NCI-H2227 (cell line): Measurements from ENCODE around the gene USP7.
A peak's percentile ranks its signal among the peaks of the same experiment; 100 is the strongest.
"Not testable (repeated sequence)": the region's sequence is repeated elsewhere in the genome, so short reads cannot be mapped to it uniquely, and the experiment has no call there.

Source experiments
- DNase-seq: peaks from one replicate; lab custom pipeline; 2025; ENCODE audit not compliant: unreplicated experiment; lab: John Stamatoyannopoulos, UW

Gene USP7

DNA sequence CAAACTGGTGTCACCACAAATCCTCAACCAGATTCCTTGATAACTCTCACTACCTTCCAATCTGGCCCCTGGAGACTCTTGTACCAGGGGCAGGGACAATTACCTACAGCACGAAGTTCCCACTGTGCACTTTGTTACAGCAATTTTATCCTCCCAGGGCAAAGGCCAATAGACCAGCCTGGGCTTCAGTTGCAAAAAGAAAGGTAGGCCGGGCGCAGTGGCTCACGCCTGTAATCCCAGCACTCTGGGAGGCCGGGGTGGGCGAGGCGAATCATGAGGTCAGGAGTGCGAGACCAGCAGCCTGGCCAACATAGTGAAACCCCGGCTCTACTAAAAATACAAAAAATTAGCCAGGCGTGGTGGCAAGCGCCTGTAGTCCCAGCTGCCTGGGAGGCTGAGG, 36.9 kb downstream of the USP7 start:
- no peak for DNase-seq

DNA sequence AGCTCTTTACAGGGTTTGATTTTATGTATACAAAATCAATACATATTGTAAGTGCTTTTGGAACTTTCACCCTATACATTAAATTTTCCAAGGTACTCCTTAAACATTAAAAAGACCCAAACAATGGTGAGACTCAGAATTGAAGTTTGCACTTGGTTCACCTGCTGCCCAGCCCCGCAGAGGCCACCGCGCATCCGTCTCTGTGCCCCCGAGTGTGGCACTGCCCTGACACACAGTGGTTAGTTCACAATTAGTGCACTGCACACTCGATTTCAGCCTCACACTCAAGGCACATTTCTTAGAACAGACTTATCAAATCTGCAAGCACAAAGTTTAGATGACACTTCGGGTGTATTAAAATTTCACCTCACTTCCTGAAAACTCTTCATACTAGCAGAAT, 38.3 kb downstream of the USP7 start:
- DNase-seq = no peak

DNA sequence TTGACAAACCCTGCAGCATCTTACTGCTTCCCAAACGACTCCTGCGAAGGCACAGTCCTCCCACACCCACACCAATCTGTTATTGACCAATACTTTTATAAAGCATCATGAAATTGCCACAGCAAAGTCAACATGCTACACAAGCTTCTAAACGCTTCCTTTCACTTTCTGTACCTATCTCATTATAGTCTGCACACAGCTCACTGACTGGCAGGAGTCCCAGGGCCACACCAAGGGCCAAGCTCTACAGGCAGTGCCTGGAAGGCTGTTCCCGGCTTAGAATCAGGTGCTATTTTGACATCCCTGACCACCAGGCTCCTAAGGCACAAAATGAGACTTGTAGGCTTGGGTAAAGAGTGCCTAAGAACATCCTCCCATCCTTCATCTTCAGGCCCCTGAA, 39.5 kb downstream of the USP7 start:
- DNase-seq = no peak

DNA sequence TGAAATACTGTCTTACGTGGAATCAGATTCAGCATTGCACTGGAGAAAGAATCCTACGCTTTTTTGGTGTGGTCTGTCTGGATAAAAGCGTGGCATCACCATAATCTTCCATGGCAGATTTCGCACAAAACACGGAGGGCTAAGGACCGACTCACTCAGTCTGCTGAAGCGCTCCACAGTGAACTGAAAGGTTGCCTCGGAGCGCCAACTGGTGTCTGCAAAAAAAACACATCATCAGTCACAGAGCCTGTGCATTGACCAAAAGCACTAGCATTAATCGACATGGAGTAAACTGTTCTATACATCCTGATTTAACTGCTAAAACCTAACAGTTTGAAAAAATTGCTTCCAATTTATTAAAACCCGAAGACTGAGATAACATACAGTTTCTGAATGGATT, 40.5 kb downstream of the USP7 start:
- no peak for DNase-seq

DNA sequence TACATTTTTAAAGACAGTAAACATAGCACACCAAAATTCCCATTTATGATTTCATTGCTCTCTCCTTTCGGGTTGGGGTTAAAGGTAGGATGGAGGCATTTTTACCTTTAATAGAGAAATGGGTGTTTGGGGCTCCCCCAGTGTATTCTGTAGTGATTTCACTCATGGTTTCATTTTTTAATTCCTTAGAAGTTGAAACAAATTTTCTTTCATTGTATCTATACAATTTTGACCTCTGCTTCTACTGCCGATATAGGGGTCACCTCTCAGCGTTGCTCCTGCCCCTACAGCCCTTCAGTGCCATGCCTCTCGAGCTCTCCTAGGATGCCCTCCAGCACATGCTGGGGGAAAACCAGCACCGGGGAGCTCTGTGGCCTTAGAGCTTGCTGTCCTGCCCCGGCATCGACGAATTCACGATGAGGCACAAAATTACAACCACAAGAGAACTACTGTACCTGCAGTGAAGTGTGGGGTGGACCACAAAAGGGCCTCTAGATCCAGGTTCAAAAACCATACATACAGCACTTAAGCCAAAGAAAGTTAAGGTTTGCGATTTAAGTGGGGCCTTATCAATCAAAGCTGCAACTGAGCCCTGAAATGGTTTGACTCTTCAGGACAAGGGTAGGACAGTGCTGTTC, 42.2 kb downstream of the USP7 start:
- DNase-seq = no peak

DNA sequence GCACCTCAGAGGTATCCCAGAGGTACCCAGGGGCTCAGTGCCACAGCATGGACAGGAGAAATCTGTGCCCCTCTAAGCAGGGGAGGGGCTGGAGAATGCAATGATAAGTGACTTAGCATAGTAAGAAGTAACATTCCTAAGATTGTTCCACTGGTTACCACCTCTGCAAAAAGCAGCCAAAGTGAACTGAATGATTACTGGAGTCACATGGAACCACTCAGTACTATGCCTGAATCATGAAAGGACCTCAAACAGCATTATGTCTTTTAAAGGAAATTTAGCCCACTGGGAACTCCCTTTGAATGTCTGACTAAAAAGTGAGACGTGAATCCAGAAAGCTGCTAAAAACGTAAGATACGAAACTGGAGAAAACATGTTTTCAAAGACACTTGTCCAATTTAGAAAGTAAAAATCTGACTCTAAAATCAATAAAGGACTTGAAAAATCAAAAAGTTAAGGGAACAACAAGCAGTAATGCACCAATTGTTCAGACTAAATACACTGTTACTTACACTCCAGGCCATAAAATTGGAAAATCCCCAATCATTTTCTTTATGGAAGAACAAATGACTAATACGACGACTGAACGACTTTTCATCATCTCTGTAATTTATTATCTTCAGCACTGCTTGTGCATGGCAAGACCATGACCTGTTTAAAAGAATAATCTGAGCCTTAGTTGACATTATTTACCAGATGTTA, 42.9 kb downstream of the USP7 start:
- no peak for DNase-seq

DNA sequence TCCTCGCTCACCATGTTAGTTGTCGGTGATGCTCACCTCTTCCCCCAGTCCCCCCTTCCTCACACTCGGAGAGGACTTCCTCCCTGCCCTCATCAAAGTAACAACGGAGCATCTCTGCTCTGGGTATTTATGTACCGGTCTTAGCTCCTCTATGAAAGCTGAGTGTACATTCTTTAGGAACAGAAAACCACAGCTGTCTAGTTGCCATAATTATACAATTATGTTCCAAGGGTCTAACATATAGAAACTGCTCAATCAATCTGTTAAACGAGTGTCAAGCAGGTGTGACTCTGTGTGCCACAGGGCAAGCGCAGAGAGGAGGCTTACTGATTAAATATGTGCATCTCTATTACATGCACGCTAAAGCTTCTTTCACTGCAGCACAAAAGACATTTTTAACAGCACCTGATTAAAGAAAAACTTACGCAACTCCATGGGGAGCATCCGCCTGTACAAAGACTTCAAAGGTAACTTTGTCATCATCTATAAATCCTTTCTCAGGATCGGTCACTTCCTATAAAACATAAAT, 43.7 kb downstream of the USP7 start:
- no peak for DNase-seq

DNA sequence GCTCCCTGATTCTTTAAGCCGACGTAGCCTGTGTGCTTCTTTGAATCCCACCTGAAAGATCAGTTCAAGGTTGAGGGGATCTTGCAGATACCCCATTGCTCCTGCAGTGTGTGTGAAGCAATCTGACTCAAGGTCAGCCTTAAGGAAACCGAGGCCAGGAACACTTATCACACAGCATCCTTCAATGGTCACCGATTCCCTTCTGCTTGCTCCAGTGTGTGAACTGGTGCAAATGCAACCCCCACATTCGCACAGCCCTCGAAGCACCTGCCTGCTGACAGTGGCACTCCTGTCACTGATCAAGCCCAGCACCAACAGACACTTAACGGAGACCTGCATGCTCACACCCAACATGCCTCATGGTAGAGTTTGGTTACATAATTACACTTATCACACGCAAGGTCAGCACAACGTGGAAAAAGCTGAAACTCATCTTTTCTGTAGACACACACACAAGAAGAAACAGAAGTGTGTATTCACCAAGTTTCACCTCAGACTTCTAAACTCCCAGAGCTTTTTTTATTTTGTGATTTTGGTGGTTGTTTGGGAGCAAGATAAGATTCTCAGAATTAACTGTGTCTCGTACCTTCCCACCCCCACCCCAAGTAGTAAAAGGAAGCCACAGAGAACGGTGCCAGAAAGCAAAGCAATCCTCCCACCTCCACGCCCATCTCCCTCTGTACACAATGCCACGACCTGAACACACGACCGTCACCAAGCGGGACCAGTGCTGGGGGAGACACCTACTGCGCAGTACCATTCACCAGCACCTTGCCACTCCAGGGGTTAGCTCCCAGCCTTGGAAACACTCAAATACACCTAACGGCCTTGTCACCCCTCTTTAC, 44.4 kb downstream of the USP7 start:
- no peak for DNase-seq

DNA sequence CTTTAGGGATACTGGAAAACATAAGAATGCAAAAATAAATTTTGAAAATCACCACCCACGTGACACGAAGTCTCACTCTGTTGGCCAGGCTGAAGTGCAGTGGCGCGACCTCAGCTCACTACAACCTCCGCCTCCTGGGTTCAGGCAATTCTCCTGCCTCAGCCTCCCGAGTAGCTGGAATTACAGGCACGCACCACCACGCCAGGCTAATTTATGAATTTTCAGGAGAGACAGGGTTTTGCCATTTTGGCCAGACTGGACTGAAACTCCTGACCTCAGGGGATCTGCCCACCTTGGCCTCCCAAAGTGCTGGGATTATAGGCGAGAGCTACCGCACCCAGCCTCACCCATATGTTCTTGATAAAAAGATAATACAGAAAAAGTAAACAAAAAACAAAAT, 46.4 kb downstream of the USP7 start:
- DNase-seq = not testable (repeated sequence)

DNA sequence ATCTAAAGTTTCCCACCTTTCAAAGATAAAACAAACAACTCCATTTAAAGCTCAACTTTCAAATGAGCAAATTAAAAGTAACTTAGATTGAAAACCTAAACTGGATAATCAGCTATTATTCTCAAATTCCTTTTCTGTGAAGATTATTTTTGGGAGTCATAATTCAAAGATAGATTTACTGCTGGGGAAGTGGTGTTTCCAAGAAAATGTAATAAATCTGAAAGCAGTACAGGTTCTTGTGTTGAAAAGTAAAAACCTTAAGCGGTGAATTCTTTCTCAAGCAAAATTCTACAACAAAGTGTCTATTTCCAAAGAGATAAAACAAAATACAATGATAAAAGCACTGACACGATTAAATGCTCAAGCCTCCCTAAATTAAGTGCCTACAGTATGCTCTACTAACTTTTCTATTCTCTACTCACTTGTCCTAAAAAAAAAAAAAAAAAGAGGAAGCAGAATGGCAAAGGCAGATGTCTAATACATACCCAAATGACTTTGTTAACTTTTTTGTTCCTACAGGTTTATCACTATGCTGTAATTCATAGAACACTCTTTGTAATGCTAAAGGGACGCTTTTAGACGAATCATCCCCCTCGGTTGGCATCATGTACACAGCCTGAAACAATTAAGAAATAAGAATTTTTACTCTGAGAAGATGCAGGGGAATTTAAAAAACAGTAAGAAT, 47.0 kb downstream of the USP7 start:
- no peak for DNase-seq

DNA sequence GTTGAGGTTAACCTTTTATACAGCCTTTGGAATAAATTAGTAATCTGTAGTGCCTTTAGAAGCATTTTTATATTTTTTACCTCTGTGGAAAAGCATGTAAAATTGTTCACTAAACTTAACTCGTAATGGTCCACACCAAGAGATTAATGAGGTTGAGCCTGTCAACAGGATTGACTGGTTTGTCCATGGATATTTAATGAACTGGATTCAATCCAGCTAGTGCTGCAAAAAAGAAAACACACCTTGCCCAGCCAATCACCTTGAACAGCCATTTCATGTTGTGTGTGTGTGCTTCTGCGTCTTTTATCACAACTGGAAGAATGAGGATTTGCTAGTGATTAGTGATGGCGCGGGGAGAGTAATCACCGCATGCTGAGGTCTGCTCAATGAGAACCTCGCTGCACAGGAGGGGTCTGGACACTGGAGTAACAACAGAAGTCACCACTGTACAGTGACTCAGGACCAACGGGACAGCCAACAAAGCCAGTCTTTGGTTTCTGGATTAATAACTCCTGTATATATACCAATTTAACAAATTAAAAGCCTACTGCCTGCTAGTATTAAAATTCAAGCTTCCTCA, 47.9 kb downstream of the USP7 start:
- no peak for DNase-seq

DNA sequence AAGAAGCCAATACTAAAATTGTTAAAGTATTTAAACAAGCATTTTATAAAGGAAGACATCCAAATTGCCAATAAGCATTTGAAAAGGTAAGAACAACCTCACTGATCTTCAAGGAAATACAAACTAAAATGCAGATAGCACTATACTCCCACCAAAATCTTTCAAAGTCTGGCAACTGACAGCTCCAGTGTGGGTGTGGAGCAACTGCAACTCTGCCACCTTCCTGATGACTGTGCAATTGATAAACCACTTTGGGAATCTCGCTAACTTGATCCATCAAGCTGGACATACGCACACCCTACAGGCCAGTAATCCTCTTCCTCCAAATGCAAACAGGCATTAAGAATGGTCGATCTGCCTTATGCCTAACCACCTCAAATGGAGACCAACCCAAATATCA, 49.6 kb downstream of the USP7 start:
- DNase-seq = no peak

DNA sequence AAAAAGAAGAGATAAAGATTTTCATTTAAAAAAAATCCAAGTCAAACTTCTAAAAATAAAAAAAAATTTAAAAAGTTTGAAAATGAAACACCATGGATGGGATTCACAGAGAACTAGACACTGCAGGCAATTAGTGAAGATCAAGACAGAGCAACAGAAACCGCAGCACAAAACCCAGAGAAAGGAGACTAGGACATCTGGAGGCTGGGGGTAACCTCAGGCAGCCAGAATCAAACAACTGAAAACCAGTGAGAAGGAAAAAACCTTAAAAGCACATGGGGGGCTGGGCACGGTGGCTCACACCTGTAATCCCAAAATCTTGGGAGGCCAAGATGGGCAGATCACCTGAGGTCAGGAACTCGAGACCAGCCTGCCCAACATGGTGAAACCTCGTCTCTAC, 50.9 kb downstream of the USP7 start:
- no peak for DNase-seq

DNA sequence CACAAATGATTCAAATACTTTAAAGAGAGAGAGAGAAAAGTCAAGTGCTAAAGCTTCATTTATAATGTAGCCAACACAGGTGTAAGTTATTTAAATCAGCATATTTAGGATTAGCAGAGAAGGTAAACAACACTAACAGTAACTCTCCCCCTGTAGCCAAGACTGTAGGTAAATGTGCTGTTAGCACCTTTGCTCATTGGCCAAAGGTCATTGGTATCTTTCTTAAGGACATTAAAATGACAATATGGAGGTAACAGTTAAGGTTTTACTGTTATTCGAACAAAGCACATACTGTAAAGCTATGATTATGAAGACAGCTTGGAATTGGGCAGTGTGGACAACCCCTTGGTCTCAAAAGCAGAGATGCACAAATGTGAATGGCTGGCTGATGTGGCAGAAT, 52.9 kb downstream of the USP7 start:
- DNase-seq = no peak

DNA sequence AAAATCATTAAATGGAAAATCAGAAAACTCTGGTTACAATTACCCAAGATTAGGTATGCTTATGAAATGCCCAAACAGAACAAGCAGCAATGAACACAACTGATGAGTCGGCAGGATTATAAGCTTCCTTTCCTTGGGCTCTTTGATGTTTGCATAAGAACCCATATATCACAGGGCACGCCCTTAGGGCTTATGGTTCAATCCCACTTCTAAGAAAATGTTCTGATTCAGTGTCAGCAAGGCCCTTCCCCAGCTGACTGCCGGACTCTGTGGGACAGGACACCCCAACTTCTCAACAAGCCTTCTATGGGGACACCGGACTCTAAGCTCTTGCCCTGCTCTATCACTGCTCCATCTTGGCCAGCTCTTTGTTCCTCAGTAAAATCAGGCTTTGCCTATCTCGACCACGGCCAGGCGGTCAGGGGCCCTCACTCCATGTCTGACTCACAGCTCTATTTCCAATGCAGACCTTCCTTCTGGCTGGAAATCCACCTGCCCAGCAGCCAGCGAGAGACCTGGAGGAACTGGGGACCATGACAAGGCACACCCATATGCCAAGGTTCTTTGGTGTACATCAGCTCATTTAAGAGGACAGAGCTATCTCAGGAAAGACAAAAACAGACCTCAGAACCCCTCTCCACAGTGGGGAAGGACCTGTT, 54.8 kb downstream of the USP7 start:
- DNase-seq = no peak

DNA sequence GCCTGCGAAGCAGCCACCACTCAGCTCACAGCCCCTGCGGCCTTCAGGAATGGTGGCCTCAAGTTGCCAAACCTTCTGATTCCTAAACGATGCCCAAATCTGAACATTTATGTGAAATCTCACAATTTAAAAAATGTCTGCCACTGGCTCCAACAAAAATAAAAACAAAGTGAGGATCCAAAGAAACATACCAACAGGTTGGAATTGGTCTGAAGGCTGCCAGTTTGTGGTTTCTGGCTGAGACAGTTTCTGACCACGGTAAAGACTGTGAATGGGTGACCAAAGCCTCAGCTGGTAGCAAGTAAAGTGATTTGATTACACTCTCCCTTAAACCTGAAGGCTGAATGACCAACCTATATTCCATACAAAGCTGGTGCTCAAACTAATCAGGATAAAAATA, 56.6 kb downstream of the USP7 start:
- no peak for DNase-seq

DNA sequence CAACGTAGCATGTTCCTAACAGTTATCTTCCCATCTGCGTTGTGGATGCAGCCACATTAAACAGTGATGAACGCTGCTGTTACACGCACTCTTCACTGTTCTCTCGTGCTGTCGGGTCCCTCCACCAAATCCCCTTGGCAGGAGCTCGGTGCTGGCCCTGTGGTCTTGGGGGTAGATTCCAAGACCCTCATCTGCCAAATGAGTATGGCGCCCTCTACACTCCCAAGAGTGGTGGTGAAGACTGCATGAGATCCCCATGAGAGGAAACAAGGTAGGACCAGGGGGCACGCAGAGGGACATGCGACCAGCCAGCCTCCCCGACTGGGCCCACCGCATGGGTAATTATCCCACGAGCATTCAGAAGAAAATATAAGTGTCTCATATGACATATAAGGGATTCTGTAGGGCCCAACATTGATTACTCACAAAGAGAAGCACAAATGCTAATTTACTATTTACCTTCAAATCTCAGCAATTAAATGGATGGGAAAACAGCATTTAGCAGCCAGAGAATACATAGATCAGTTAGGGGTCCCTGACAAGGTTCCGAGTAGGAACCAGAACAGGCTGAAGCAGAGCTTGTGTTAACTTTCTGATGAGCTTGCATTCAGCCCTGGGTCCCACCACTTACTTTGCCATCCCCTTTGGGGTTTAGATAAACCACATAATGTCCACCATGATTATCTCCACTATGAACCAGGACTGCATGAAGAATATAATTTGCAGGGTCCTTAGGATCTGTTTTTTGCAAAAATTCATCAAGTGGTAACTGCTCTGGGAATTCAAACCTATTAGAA, 57.7 kb downstream of the USP7 start:
- DNase-seq = no peak

DNA sequence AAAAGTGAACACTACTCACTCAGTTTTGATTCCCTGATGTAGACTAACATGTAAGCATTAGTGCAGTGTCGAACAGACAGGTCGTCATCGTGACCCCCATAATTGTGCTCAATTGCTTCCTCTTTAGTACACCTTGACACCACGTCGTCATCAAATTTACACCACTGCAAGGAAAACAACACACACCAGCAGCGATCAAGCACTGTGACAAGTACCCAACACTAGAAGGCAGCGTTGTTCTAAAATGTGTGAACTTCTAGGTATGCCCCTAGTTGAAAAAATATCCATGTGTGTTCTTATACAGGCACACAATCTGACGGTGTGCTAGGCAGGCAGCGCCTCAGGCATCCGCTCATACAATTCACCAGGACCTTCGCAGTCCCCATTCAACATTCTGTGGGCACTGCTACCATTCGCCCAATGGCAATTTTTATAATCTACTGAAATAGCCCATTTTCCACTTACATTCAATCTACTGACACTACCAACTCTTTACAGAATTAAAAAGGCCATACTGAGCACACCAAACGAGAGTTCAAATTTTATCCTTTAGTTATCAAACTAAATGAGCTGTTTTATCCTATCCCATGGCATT, 58.4 kb downstream of the USP7 start:
- peak; percentile 41 for DNase-seq

DNA sequence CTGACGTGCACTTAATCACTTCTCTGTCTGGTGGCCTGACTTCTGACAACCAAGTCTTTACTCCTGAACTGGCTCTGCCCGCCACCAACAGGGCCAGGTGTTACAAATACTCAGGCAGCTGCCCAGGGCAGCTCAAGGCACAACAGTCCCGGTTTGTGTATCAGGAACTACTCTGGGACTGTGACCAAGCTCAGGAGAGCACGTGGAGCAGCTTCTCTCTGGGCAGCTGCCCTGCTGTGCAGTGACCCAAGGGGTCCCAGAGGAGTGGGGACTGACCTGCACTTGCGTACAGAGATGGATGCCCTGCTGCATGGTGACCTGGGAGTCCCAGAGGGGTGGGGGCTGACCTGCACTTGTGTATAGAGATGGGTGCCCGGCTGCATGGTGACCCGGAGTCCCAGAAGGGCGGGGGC, 59.7 kb downstream of the USP7 start:
- DNase-seq = no peak
